GM12875 (cell line): Measurements from ENCODE around the gene ASB7.

ENCODE experiments used
- H3K4me3 ChIP-seq: one replicate; pipeline ENCODE4 v1.5.1; 2011; ENCODE audit warnings: low read depth, low read length, control low read depth
- CTCF ChIP-seq: IDR thresholded peaks from 2 replicates; pipeline ENCODE4 v1.5.1; 2011; ENCODE audit warnings: low read depth, mild to moderate bottlenecking, control low read depth, inconsistent platforms, low read length, moderate library complexity, borderline replicate concordance; ENCODE audit not compliant: insufficient read depth

ASB7 gene

GRCh38 chr15:100566850-100567628 is 35.4 kb upstream of the ASB7 start:
- TF ChIP-seq CTCF, result no peak
- H3K4me3 ChIP-seq, result no peak overlapping the region

GRCh38 chr15:100569391-100569790 is 33.0 kb upstream of the ASB7 start:
- TF ChIP-seq CTCF, result no peak
- no peak overlapping the region for H3K4me3 ChIP-seq

- TF ChIP-seq CTCF, result no peak
- H3K4me3 ChIP-seq, result no peak overlapping the region
Measured at GRCh38 chr15:100570275-100570674, 32.1 kb upstream of the ASB7 start.

- TF ChIP-seq CTCF, result no peak
Measured at GRCh38 chr15:100570735-100571313, 31.6 kb upstream of the ASB7 start.

GRCh38 chr15:100571592-100572167 is 30.7 kb upstream of the ASB7 start:
- H3K4me3 ChIP-seq, result no peak overlapping the region
- no peak for TF ChIP-seq CTCF

More at GRCh38 chr15:100570735-100571313, 31.6 kb upstream of the ASB7 start:
- no peak overlapping the region for H3K4me3 ChIP-seq

GRCh38 chr15:100572362-100572983 is 29.9 kb upstream of the ASB7 start:
- no peak for TF ChIP-seq CTCF
- H3K4me3 ChIP-seq, result no peak overlapping the region
